Breast epithelium (tissue), 4 donors: ENCODE measurements around the gene DMRT3. TPM values are rescaled to one million over a fixed set of nuclear protein-coding genes. Genes with fewer than 3 reads are reported as not detected.

Experiments
- DNase-seq, 2 donors: peaks; one replicate each; pipeline ENCODE4 v3.0.0-alpha.2; 2019; ENCODE audit warnings: low spot score in 2 of 2
- H3K27ac ChIP-seq, 2 donors: fragments of 200-600 bp; sonication (generic) in 1 of 2; one replicate each; pipeline ENCODE4 v1.5.1; 2016 to 2019; ENCODE audit warnings: mild to moderate bottlenecking in 1 of 2
- H3K27me3 ChIP-seq, 2 donors: fragments of 200-600 bp; sonication (generic) in 1 of 2; one replicate each; pipeline versions ENCODE4 v1.5.1 to v1.6.0; 2017 to 2019; ENCODE audit warnings: control low read depth in 1 of 2, mild to moderate bottlenecking in 1 of 2
- H3K36me3 ChIP-seq: fragments of 200-600 bp; one replicate; pipeline ENCODE4 v1.5.1; 2019
- H3K4me1 ChIP-seq, 2 donors: fragments of 200-600 bp; sonication (generic); one replicate each; pipeline ENCODE4 v1.5.1; 2016 to 2019; ENCODE audit warnings: control low read depth in 1 of 2
- H3K4me3 ChIP-seq, 3 donors: fragments of 200-600 bp; sonication (generic); 1 replicate in 2 of 3; 2 replicates in 1 of 3; pipeline ENCODE4 v1.5.1; 2016 to 2019; ENCODE audit warnings: mild to moderate bottlenecking in 3 of 3, moderate library complexity in 2 of 3
- H3K9me3 ChIP-seq, 2 donors: fragments of 200-600 bp; sonication (generic) in 1 of 2; one replicate each; pipeline ENCODE4 v1.5.1; 2016 to 2019; ENCODE audit warnings: control low read depth in 1 of 2
- POLR2A ChIP-seq: fragments of 450-650 bp; IDR thresholded peaks from one replicate; pipeline ENCODE4 v1.6.1; 2016; ENCODE audit warnings: antibody characterized with exemption, mild to moderate bottlenecking, moderate library complexity
- POLR2AphosphoS5 ChIP-seq, 3 donors: sonication (generic); formaldehyde crosslinking; IDR thresholded peaks; one replicate each; pipeline ENCODE4 v1.6.1; 2017; ENCODE audit warnings: antibody characterized with exemption in 3 of 3
- intact Hi-C: fragments of 100-400 bp; cut with DNase I; formaldehyde crosslinking; loops from one replicate; pipeline ENCODE4 v1.15.1; 2023; ENCODE audit warnings: low total_unique reads
- total RNA-seq, 3 donors: library from RNA; depleted of rRNA; stranded (reverse); fragments of >200 nt; gene quantifications; one replicate each; pipeline ENCODE4 v1.1.0, GENCODE V29; 2016
- TF ChIP-seq, protein P1 (sequence below), 3 donors: fragments of 450-650 bp; IDR thresholded peaks; one replicate each; pipeline ENCODE4 v1.5.1; 2016 to 2017; ENCODE audit warnings: antibody characterized with exemption in 3 of 3, mild to moderate bottlenecking in 3 of 3, moderate library complexity in 3 of 3

Gene DMRT3
- total RNA-seq, 3 donors from 2014 or later = 0.29 to 1.8 (median 0.33) TPM

DNA sequence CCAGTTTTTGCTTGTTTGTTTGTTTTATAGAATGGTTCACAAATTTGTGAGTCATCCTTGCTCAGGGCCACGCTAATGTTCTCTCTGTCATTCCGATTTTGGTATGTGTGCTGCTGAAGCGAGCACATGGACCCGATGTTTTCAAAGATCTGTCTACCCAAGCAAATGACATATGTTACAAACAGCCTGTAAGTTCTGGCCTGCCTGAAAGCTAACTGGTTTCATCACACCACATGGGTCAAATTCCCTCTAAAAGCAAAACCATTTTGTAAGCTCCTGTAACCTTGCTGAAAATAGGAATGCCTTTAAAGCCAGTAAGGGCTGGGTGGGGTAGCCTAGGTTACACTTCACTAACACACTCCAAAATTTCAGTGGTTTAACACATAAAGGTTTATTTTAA lies 25.4 kb downstream of the DMRT3 start:
- intact Hi-C loops = no loop called here

DNA sequence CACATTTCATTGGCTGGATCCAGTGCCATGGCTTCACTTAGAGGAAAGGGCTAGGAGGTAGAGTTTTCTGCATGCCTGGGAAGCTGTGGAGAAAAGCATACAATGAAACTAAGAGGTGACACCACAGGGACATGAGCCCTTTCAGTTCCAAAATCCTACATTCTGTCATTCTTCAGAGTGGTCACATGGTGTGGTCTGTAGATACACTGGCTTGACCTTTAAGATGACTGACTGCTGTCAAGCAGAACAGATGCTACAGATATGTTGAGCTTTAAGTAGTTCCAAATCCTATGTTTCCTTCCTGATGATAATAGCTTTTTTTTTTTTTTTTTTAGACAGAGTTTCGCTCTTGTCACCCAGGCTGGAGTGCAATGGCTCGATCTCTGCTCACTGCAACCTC lies 26.2 kb downstream of the DMRT3 start:
- Histone ChIP-seq H3K4me3 (no peak overlapping the region), H3K4me1 (no peaks in the 10 kb centered on the region), H3K27me3 (no peaks in the 10 kb centered on the region), H3K9me3 (peaks cover 0 to 6% of the 10 kb centered on the region in 2 donors), H3K27ac (no peak overlapping the region), H3K36me3 (no peaks in the 10 kb centered on the region)
- DNase-seq = no peak
- intact Hi-C loops = no loop called here
- TF ChIP-seq POLR2AphosphoS5 (IDR thresholded peaks at IDR 0.05) (no peak), POLR2A (no peak)
- TF ChIP-seq, protein P1, sequence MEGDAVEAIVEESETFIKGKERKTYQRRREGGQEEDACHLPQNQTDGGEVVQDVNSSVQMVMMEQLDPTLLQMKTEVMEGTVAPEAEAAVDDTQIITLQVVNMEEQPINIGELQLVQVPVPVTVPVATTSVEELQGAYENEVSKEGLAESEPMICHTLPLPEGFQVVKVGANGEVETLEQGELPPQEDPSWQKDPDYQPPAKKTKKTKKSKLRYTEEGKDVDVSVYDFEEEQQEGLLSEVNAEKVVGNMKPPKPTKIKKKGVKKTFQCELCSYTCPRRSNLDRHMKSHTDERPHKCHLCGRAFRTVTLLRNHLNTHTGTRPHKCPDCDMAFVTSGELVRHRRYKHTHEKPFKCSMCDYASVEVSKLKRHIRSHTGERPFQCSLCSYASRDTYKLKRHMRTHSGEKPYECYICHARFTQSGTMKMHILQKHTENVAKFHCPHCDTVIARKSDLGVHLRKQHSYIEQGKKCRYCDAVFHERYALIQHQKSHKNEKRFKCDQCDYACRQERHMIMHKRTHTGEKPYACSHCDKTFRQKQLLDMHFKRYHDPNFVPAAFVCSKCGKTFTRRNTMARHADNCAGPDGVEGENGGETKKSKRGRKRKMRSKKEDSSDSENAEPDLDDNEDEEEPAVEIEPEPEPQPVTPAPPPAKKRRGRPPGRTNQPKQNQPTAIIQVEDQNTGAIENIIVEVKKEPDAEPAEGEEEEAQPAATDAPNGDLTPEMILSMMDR (IDR thresholded peaks at IDR 0.05) = no peak

More for the DNA sequence above, 25.4 kb downstream of the DMRT3 start:
- H3K27ac ChIP-seq = no peak overlapping the region
- H3K4me1 ChIP-seq = no peaks in the 10 kb centered on the region
- no peaks in the 10 kb centered on the region for H3K27me3 ChIP-seq
- no peak for DNase-seq
- H3K4me3 ChIP-seq = no peak overlapping the region
- H3K9me3 ChIP-seq = peaks cover 0 to 6% of the 10 kb centered on the region in 2 donors
- TF ChIP-seq, protein P1 (IDR thresholded peaks at IDR 0.05) = no peak
- TF ChIP-seq POLR2AphosphoS5 (IDR thresholded peaks at IDR 0.05) = no peak
- no peak for TF ChIP-seq POLR2A
- H3K36me3 ChIP-seq = no peaks in the 10 kb centered on the region

- Histone ChIP-seq H3K27me3 (no peaks in the 10 kb centered on the region), H3K4me1 (no peaks in the 10 kb centered on the region), H3K27ac (no peak overlapping the region), H3K4me3 (no peak overlapping the region), H3K9me3 (no peaks in the 10 kb centered on the region), H3K36me3 (no peaks in the 10 kb centered on the region)
- intact Hi-C loops = no loop called here
- DNase-seq = no peak
- TF ChIP-seq, protein P1 (IDR thresholded peaks at IDR 0.05) = peak in 2 of 3 donors; percentile 25 to 33
- TF ChIP-seq POLR2AphosphoS5 (IDR thresholded peaks at IDR 0.05) = no peak
These were observed 28.7 kb downstream of the DMRT3 start for GRCh38 chr9:1005043-1005667.

- intact Hi-C loops = no loop called here
- Histone ChIP-seq H3K4me3 (no peak overlapping the region), H3K4me1 (no peaks in the 10 kb centered on the region)
These were observed 30.9 kb downstream of the DMRT3 start for GRCh38 chr9:1007312-1007711.

GRCh38 chr9:1008216-1008615 lies 31.8 kb downstream of the DMRT3 start:
- Histone ChIP-seq H3K4me3 (no peak overlapping the region), H3K27ac (no peak overlapping the region), H3K9me3 (no peaks in the 10 kb centered on the region), H3K36me3 (no peaks in the 10 kb centered on the region), H3K27me3 (no peaks in the 10 kb centered on the region), H3K4me1 (no peaks in the 10 kb centered on the region)
- no peak for DNase-seq
- intact Hi-C loops = no loop called here
- TF ChIP-seq, protein P1 (IDR thresholded peaks at IDR 0.05) = no peak
- TF ChIP-seq POLR2A = no peak
- no peak for TF ChIP-seq POLR2AphosphoS5 (IDR thresholded peaks at IDR 0.05)

More at GRCh38 chr9:1007312-1007711, 30.9 kb downstream of the DMRT3 start:
- Histone ChIP-seq H3K27ac (no peak overlapping the region), H3K9me3 (no peaks in the 10 kb centered on the region), H3K36me3 (no peaks in the 10 kb centered on the region), H3K27me3 (no peaks in the 10 kb centered on the region)
- DNase-seq = no peak
- TF ChIP-seq, protein P1 (IDR thresholded peaks at IDR 0.05) = no peak
